Suppressor macrophage treated with lipopolysaccharide for 4 hours (primary cell): ENCODE results near the gene EIF4ENIF1.
"Not testable (repeated sequence)": the region's sequence is repeated elsewhere in the genome, so short reads cannot be mapped to it uniquely, and the experiment has no call there.

ENCODE experiments used
- DNase-seq: peaks from one replicate; pipeline ENCODE4 v3.0.0-alpha.2; 2020

EIF4ENIF1 gene

GRCh38 chr22:31491218-31491962 is 1.7 kb upstream of the EIF4ENIF1 start:
- no peak for DNase-seq

- peak; percentile 96 for DNase-seq
Observed at GRCh38 chr22:31490496-31490925, 869 bp upstream of the EIF4ENIF1 start.

GRCh38 chr22:31488988-31489617 is 539 bp downstream of the EIF4ENIF1 start:
- peak; percentile 43 for DNase-seq

GRCh38 chr22:31488346-31488883 is 1.2 kb downstream of the EIF4ENIF1 start:
- DNase-seq: peak; percentile 19

- no peak for DNase-seq
Observed at GRCh38 chr22:31486951-31487350, 2.7 kb downstream of the EIF4ENIF1 start.

GRCh38 chr22:31486369-31486768 is 3.3 kb downstream of the EIF4ENIF1 start:
- not testable (repeated sequence) for DNase-seq

- not testable (repeated sequence) for DNase-seq
Observed at GRCh38 chr22:31482470-31482869, 7.2 kb downstream of the EIF4ENIF1 start.

GRCh38 chr22:31481129-31481528 is 8.5 kb downstream of the EIF4ENIF1 start:
- DNase-seq: no peak

- DNase-seq: no peak
Observed at GRCh38 chr22:31477329-31477728, 12.3 kb downstream of the EIF4ENIF1 start.

- DNase-seq: no peak
Observed at GRCh38 chr22:31475800-31476199, 13.8 kb downstream of the EIF4ENIF1 start.

- no peak for DNase-seq
Observed at GRCh38 chr22:31474743-31475142, 14.9 kb downstream of the EIF4ENIF1 start.

- DNase-seq: no peak
Observed at GRCh38 chr22:31465307-31465706, 24.3 kb downstream of the EIF4ENIF1 start.

- no peak for DNase-seq
Observed at GRCh38 chr22:31461699-31462098, 27.9 kb downstream of the EIF4ENIF1 start.

GRCh38 chr22:31451709-31452571 is 37.7 kb downstream of the EIF4ENIF1 start:
- DNase-seq: peak; percentile 25

- DNase-seq: no peak
Observed at GRCh38 chr22:31449506-31449905, 40.1 kb downstream of the EIF4ENIF1 start.

- no peak for DNase-seq
Observed at GRCh38 chr22:31448382-31448781, 41.3 kb downstream of the EIF4ENIF1 start.

GRCh38 chr22:31447337-31447736 is 42.3 kb downstream of the EIF4ENIF1 start:
- no peak for DNase-seq

GRCh38 chr22:31446767-31447166 is 42.9 kb downstream of the EIF4ENIF1 start:
- DNase-seq: no peak

- DNase-seq: no peak
Observed at GRCh38 chr22:31446208-31446607, 43.4 kb downstream of the EIF4ENIF1 start.

- DNase-seq: no peak
Observed at GRCh38 chr22:31445642-31446041, 44.0 kb downstream of the EIF4ENIF1 start.

- no peak for DNase-seq
Observed at GRCh38 chr22:31443516-31443915, 46.1 kb downstream of the EIF4ENIF1 start.

GRCh38 chr22:31442768-31443489 is 46.7 kb downstream of the EIF4ENIF1 start:
- DNase-seq: no peak
